Right ventricle myocardium superior (tissue), 1 donor: Measurements from ENCODE around the gene ASCL1. TPM values are rescaled to one million over a fixed set of nuclear protein-coding genes. Genes with fewer than 3 reads are reported as not detected.

Experiments used
- ATAC-seq: fragments of 200-7000 bp; cut with Tn5 transposase; one replicate; pipeline ENCODE4 v1.9.1; 2020; ENCODE audit warnings: mild to moderate bottlenecking; ENCODE audit not compliant: poor library complexity
- DNase-seq: peaks from one replicate; pipeline ENCODE4 v3.0.0-alpha.2; 2020
- intact Hi-C: fragments of 100-400 bp; cut with DNase I; formaldehyde crosslinking; loops from one replicate; pipeline ENCODE4 v1.11.2; 2022
- long read RNA-seq: library from polyadenylated mRNA; unstranded; transcript quantifications from one replicate; pipeline ENCODE4 v2.0.0, GENCODE V29; 2021
- total RNA-seq: library from RNA; stranded (reverse); fragmentation: NEBNext Ultra II Directional; extraction: Animal tissue kit (Norgen Biotek cat#: 25700); gene quantifications from one replicate; pipeline ENCODE4 v1.2.1, GENCODE V29; 2021
- donor health status: DM: no; HTN: yes; CAD: no; lungs with severe emphysema.

The ASCL1 gene
- total RNA-seq: not detected
- long read RNA-seq: 0 reads

- intact Hi-C loops: no loop called here
- DNase-seq (no peak), ATAC-seq (no peak)
Observed at GRCh38 chr12:102957339-102958050, at the start of gene ASCL1. Gene ASCL1 (plus strand): TSS chr12:102957674. CDS start chr12:102958245, 571 bp downstream.

- ATAC-seq: no peak
- DNase-seq: no peak
- intact Hi-C loops: no loop called here
Observed at GRCh38 chr12:102907918-102908317, 49.6 kb upstream of the ASCL1 start.

GRCh38 chr12:102910137-102910536, 47.3 kb upstream of the ASCL1 start:
- no peak for ATAC-seq
- intact Hi-C loops: no loop called here
- DNase-seq: no peak

DNA sequence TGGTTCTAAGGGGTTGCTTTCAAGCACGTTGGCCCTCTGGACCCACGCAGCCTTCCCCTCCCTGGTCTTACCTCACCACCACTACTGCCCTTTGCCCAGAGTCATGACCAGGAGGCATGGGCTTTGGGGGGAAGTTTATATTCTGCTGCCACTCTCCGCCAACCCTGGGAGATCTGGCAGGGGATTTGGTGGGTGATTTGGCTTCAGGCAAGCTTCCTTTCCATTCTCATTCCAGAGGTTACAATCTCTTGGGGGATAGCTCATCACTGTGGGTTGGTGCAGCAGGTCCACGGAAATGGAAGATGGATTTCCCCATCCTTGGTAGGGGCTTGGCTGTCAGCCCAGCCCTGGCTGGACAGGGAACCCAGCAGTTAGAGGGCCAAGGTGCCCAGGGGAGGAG, 46.7 kb upstream of the ASCL1 start:
- ATAC-seq (no peak), DNase-seq (no peak)
- intact Hi-C loops: no loop called here

DNA sequence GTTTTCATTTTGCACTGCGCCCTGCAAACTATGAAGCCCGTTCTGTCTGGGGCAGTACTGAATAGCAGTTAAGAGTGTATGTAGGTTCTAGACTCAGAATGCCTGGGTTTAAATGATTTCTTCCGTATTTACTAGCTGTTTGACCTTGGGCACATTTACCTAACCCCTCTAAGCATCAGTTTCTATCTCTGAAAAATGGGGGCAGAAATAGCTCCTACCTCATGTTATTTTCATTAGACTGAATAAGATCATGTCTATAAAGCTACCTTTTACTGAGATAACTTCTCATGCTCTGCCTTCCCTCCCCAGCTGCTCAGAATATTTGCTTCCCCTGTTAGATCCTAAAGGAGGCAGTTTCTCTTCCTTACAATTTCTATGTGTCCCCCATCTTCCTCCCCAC, 46.2 kb upstream of the ASCL1 start:
- intact Hi-C loops: no loop called here
- ATAC-seq (no peak), DNase-seq (no peak)

DNA sequence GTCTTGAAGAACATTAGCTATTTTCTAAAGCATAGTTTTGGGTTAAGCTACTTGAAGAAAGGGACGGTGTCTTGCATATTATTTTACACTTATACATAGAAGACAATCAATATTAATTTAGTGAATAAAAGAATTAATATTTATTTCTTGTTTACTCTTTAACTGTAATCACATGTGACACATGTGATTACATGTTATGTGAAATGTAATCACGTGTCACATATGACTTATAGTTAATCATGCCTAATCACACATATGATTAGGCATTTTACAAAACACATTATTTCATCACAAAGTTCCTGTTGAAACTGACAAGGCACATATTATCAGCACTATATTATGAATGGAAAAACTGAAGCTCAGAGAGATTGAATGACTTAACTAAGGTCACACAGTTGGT, 45.2 kb upstream of the ASCL1 start:
- DNase-seq: no peak
- no peak for ATAC-seq
- intact Hi-C loops: no loop called here

GRCh38 chr12:102913453-102914226, 43.8 kb upstream of the ASCL1 start:
- intact Hi-C loops: no loop called here
- DNase-seq (no peak), ATAC-seq (no peak)

DNA sequence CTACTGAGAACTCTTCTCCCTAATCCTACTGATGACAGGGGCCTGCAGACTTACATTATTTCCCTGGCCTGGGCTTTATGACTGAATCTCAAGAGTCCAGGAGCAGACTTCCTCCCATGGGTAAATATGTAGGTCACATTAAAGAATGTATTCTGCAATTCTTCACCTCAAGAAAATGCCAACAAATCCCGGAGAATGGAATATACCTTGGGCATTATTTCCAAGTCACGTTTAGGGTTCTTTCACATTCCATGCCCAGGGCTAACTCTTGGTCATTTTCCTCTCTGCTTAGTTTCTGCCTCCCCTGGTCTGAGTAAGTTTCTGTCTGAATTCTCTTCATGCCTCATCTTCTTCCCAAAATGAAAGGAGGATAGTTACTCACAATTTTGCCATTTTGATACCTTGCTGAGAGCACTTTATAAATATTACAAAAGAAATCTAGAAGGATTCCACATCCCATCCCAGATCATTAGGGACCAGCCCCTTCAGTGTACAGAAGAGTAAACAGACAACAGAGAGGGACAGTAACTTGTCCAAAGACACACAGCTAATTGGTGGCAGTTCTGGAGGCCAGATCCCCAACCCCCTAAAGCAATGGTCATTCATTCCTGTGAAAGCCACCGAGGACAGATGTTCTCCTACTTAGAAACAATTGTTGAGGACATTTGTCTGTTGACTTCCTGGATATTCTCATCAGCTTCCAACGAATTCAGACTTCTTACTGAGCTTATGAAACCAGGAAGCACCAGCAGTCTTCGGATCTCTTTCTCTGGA, 41.0 kb upstream of the ASCL1 start:
- ATAC-seq: no peak
- intact Hi-C loops: no loop called here
- no peak for DNase-seq

- DNase-seq (no peak), ATAC-seq (no peak)
- intact Hi-C loops: no loop called here
Observed at GRCh38 chr12:102917026-102917787, 40.3 kb upstream of the ASCL1 start, which contains the start of gene PAH. Gene PAH (minus strand): TSS chr12:102917244. CDS start chr12:102917130, 114 bp downstream.

- intact Hi-C loops: no loop called here
- no peak for ATAC-seq
Observed at GRCh38 chr12:102918840-102919239, 38.6 kb upstream of the ASCL1 start.

GRCh38 chr12:102920271-102920670, 37.2 kb upstream of the ASCL1 start:
- DNase-seq: no peak
- intact Hi-C loops: no loop called here
- no peak for ATAC-seq

More at GRCh38 chr12:102918840-102919239, 38.6 kb upstream of the ASCL1 start:
- no peak for DNase-seq

DNA sequence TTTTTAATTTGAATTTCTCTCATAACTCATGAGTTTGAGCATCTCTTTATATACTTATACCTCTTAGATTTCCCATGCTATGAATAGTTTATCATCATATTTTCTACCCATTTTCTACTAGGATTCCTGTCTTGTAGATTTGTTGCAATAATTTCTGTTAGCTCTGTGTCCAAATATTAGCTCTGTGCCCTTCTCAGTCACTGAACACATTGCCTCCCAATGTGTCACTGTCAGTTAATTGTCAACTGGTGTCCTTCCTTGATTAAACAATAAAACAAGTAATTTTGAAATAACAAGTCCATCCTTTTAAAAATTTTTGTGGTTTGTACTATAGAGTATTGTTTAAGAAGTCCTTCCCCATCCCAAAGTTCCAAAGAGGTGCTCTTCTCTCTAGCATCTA, 36.2 kb upstream of the ASCL1 start:
- no peak for ATAC-seq
- intact Hi-C loops: no loop called here
- no peak for DNase-seq

- intact Hi-C loops: no loop called here
- no peak for DNase-seq
- no peak for ATAC-seq
Observed at GRCh38 chr12:102927220-102927619, 30.3 kb upstream of the ASCL1 start.

DNA sequence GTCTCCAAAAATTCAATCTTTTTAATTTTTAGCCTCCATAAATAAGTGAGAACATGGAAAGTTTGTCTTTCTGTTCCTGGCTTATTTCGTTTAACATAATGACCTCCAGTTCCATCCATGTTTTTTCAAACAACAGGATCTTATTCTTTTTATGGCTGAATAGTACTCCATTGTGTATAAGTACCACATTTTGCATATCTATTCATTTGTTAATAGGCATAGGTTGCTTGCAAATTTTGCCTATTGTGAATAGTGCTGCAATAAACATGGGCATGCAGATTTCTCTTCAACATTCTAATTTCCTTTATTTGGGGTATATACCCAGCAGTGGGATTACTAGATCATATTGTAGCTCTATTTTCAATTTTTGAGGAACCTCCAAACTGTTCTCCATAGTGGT, 24.3 kb upstream of the ASCL1 start:
- intact Hi-C loops: no loop called here

GRCh38 chr12:102939059-102939458, 18.4 kb upstream of the ASCL1 start:
- intact Hi-C loops: no loop called here
- ATAC-seq: no peak
- DNase-seq: no peak

More for the DNA sequence above, 24.3 kb upstream of the ASCL1 start:
- DNase-seq (no peak), ATAC-seq (no peak)

DNA sequence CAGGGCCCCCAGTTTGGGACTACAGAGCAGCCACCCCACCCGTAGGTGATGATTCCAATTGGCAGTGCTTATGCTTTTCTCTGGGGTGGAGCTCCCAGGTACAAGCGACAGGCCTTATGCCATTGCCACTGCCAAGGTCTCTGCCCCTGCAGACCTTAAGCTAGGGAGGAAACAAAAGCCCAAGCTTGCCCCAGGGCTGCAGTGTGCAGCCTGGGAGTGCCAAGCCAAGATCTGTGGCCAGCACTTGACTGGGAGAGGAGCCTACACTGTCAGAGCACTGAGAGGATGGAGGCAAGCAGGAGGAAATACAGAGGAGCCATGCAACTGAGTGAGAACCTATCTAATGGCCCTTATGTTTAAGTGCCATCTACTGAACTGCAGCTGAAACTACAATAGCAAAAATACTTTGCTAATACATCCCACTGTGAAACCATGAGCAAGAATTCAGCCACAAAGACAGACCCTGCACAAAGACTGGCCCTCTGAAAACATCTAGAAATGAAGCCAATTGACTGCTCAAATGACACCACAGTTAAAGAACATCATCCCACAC, 17.7 kb upstream of the ASCL1 start:
- intact Hi-C loops: no loop called here
- ATAC-seq (no peak), DNase-seq (no peak)

- DNase-seq (no peak), ATAC-seq (no peak)
- intact Hi-C loops: loop anchor here (5.0 kb wide), 1 partner anchor 601 kb away; no protein-coding TSS in a partner anchor
Observed at GRCh38 chr12:102946042-102946441, 11.4 kb upstream of the ASCL1 start.

- DNase-seq (peak; percentile 55), ATAC-seq (no peak)
- intact Hi-C loops: loop anchor here (5.0 kb wide), 1 partner anchor 598 kb away; no protein-coding TSS in a partner anchor
Observed at GRCh38 chr12:102948941-102949352, 8.5 kb upstream of the ASCL1 start.
